T1000 (cell line): ENCODE measurements around the gene KCNK6.
A peak's percentile ranks its signal among the peaks of the same experiment; 100 is the strongest.

Source experiments
- DNase-seq: peaks from one replicate; lab custom pipeline; 2025; ENCODE audit warnings: mixed read lengths; lab: John Stamatoyannopoulos, UW

KCNK6 gene

GRCh38 chr19:38319421-38320258 lies at the start of gene KCNK6:
Gene KCNK6 (plus strand): TSS chr19:38319845. CDS start chr19:38319951, 106 bp downstream.
- no peak for DNase-seq

GRCh38 chr19:38270587-38271167 lies 49.0 kb upstream of the KCNK6 start:
- peak; percentile 72 for DNase-seq

- DNase-seq = no peak
Observed at GRCh38 chr19:38273499-38273898, 46.1 kb upstream of the KCNK6 start.

GRCh38 chr19:38274739-38275138 lies 44.9 kb upstream of the KCNK6 start:
- no peak for DNase-seq

GRCh38 chr19:38276942-38277517 lies 42.6 kb upstream of the KCNK6 start:
- no peak for DNase-seq

GRCh38 chr19:38277549-38277948 lies 42.1 kb upstream of the KCNK6 start:
- no peak for DNase-seq

GRCh38 chr19:38277969-38278680 lies 41.5 kb upstream of the KCNK6 start:
- no peak for DNase-seq

- DNase-seq = no peak
Observed at GRCh38 chr19:38278751-38279150, 40.9 kb upstream of the KCNK6 start.

GRCh38 chr19:38280030-38280921 lies 39.4 kb upstream of the KCNK6 start:
- DNase-seq = no peak

- no peak for DNase-seq
Observed at GRCh38 chr19:38281811-38282566, 37.7 kb upstream of the KCNK6 start.

GRCh38 chr19:38283271-38283670 lies 36.4 kb upstream of the KCNK6 start:
- no peak for DNase-seq

- DNase-seq = no peak
Observed at GRCh38 chr19:38284422-38284821, 35.2 kb upstream of the KCNK6 start.

GRCh38 chr19:38285567-38285966 lies 34.1 kb upstream of the KCNK6 start:
- no peak for DNase-seq

- no peak for DNase-seq
Observed at GRCh38 chr19:38287604-38288003, 32.0 kb upstream of the KCNK6 start.

GRCh38 chr19:38288123-38288855 lies 31.4 kb upstream of the KCNK6 start:
- DNase-seq = no peak

GRCh38 chr19:38289955-38290354 lies 29.7 kb upstream of the KCNK6 start:
- no peak for DNase-seq

- DNase-seq = peak; percentile 71
Observed at GRCh38 chr19:38290631-38291147, 29.0 kb upstream of the KCNK6 start.

GRCh38 chr19:38291855-38292254 lies 27.8 kb upstream of the KCNK6 start:
- no peak for DNase-seq

GRCh38 chr19:38293281-38293680 lies 26.4 kb upstream of the KCNK6 start:
- DNase-seq = no peak

- DNase-seq = no peak
Observed at GRCh38 chr19:38294090-38294489, 25.6 kb upstream of the KCNK6 start.
